GM10266 (cell line): ENCODE measurements around the gene MS4A4A.

Experiments used
- DNase-seq: peaks from one replicate; pipeline ENCODE4 v3.0.0; 2012; ENCODE audit errors: extremely low spot score
- CTCF ChIP-seq: IDR thresholded peaks from 2 replicates; pipeline ENCODE4 v1.5.1; 2012; ENCODE audit warnings: mild to moderate bottlenecking, low read depth; ENCODE audit not compliant: control insufficient read depth, insufficient read depth; ENCODE audit errors: missing control alignments

MS4A4A gene

GRCh38 chr11:60336767-60337391 lies 56.4 kb downstream of the MS4A4A start:
- DNase-seq: no peak
- no peak for TF ChIP-seq CTCF

GRCh38 chr11:60338053-60338452 lies 57.6 kb downstream of the MS4A4A start:
- DNase-seq: no peak
- no peak for TF ChIP-seq CTCF

- no peak for TF ChIP-seq CTCF
- no peak for DNase-seq
These were observed 58.9 kb downstream of the MS4A4A start for GRCh38 chr11:60339356-60339755.

GRCh38 chr11:60343094-60343704 lies 62.7 kb downstream of the MS4A4A start:
- no peak for DNase-seq
- TF ChIP-seq CTCF: peak; percentile 61

GRCh38 chr11:60344146-60344545 lies 63.7 kb downstream of the MS4A4A start:
- TF ChIP-seq CTCF: no peak
- no peak for DNase-seq

GRCh38 chr11:60345489-60345888 lies 65.0 kb downstream of the MS4A4A start:
- no peak for DNase-seq
- peak; percentile 70 for TF ChIP-seq CTCF

GRCh38 chr11:60347084-60347797 lies 66.8 kb downstream of the MS4A4A start:
- no peak for DNase-seq
- no peak for TF ChIP-seq CTCF
